HepG2 (cell line): Measurements from ENCODE around the gene FKBP14. TPM values are rescaled to one million over a fixed set of nuclear protein-coding genes. Genes with fewer than 3 reads are reported as not detected.

Experiments used
- ATAC-seq: fragments of 200-7000 bp; cut with Tn5 transposase; 3 replicates; pipeline ENCODE4 v1.9.1; 2020; ENCODE audit warnings: mild to moderate bottlenecking, moderate library complexity
- BruUV-seq: library from RNA; stranded (reverse); fragments of 400-500 nt; replicated peaks from 2 replicates; lab custom pipeline; 2021; lab: Mats Ljungman, UMichigan
- CTCF ChIA-PET: fragments of 300-600 bp; formaldehyde crosslinking; extraction: SDS; loops from one replicate; lab custom pipeline; 2021; ENCODE audit warnings: low total read pairs, inconsistent platforms, low intra/inter-chr PET ratio; lab: Yijun Ruan, JAX
- POLR2A ChIA-PET: fragments of 350-600 bp; sonication (Branson Sonifier 250); formaldehyde crosslinking; loops from one replicate; lab custom pipeline; 2020; ENCODE audit warnings: antibody characterized with exemption, inconsistent platforms; lab: Yijun Ruan, JAX
- DNase-seq: peaks from one replicate; pipeline ENCODE4 v3.0.0-alpha.2; 2015; ENCODE audit warnings: low spot score
- FAIRE-seq: peaks from 3 replicates; lab custom pipeline; 2011; peaks lifted over from hg19 to GRCh38; lab: Jason Lieb, UNC
- H2AFZ ChIP-seq: one replicate; pipeline ENCODE4 v1.6.1; 2011; ENCODE audit warnings: low read length, inconsistent platforms
- H3K27ac ChIP-seq: fragments of 300-600 bp; 3 replicates; pipeline ENCODE4 v1.8.0; 2011; ENCODE audit warnings: mixed run types, mild to moderate bottlenecking, mixed read lengths, low read length, inconsistent platforms; ENCODE audit not compliant: insufficient read depth; ENCODE audit errors: extremely low read length
- H3K27me3 ChIP-seq, 2 experiments: fragments of 200-600 bp in 1 of 2; 2 replicates in 1 of 2; 3 replicates in 1 of 2; pipeline versions ENCODE4 v1.6.0 to v1.8.0; 2011; ENCODE audit warnings: low read length in 2 of 2, mild to moderate bottlenecking in 2 of 2, moderate library complexity in 2 of 2, inconsistent platforms in 1 of 2; ENCODE audit not compliant: insufficient read depth in 2 of 2, control insufficient read depth in 1 of 2
- H3K36me3 ChIP-seq, 2 experiments: fragments of 200-600 bp in 1 of 2; replicated peaks in 1 of 2; 2 replicates in 1 of 2; 3 replicates in 1 of 2; pipeline versions ENCODE4 v1.5.1 to v1.8.0; 2011; ENCODE audit warnings: low read length in 2 of 2, inconsistent platforms in 1 of 2; ENCODE audit not compliant: insufficient read depth in 2 of 2, control insufficient read depth in 1 of 2
- H3K4me1 ChIP-seq: 2 replicates; pipeline ENCODE4 v1.5.1; 2012; ENCODE audit warnings: low read length, inconsistent platforms; ENCODE audit not compliant: insufficient read depth
- H3K4me2 ChIP-seq: 2 replicates; pipeline ENCODE4 v1.6.0; 2011; ENCODE audit warnings: low read depth, low read length, inconsistent platforms
- H3K4me3 ChIP-seq, 3 experiments: fragments of 200-600 bp in 1 of 3; sonication (generic), shearing (Covaris generic) in 1 of 3; replicated peaks in 1 of 3; 2 replicates each; pipeline ENCODE4 v1.5.1; 2011 to 2016; ENCODE audit warnings: low read length in 3 of 3, inconsistent platforms in 2 of 3, low read depth in 2 of 3, mild to moderate bottlenecking in 2 of 3, control low read depth in 1 of 3, mixed read lengths in 1 of 3; ENCODE audit not compliant: insufficient read depth in 1 of 3
- H3K79me2 ChIP-seq: one replicate; pipeline ENCODE4 v1.6.1; 2011; ENCODE audit warnings: low read length, inconsistent platforms; ENCODE audit not compliant: insufficient read depth
- H3K9ac ChIP-seq: 2 replicates; pipeline ENCODE4 v1.6.0; 2011; ENCODE audit warnings: mild to moderate bottlenecking, low read depth, low read length, inconsistent platforms; ENCODE audit not compliant: insufficient read depth
- H3K9me3 ChIP-seq: 2 replicates; pipeline ENCODE4 v1.5.1; 2012; ENCODE audit warnings: mild to moderate bottlenecking, low read length
- H4K20me1 ChIP-seq: 2 replicates; pipeline ENCODE4 v1.6.0; 2011; ENCODE audit warnings: inconsistent platforms, mild to moderate bottlenecking, low read length, moderate library complexity; ENCODE audit not compliant: insufficient read depth
- CENPX ChIP-seq: sonication (generic); formaldehyde crosslinking; IDR thresholded peaks from 2 replicates; pipeline ENCODE4 v1.9.0; 2021; ENCODE audit warnings: mild to moderate bottlenecking, missing genetic modification reagents, moderate library complexity
- GATA4 ChIP-seq: sonication (generic); IDR thresholded peaks from 2 replicates; pipeline ENCODE4 v1.6.1; 2016; ENCODE audit warnings: antibody characterized with exemption, low read depth, borderline replicate concordance
- HNF1A ChIP-seq, 2 experiments: sonication (generic) in 1 of 2; formaldehyde crosslinking in 1 of 2; IDR thresholded peaks; 2 replicates each; pipeline versions ENCODE4 v1.4.0 to v1.6.1; 2016 to 2020; ENCODE audit warnings: borderline replicate concordance in 1 of 2, low read depth in 1 of 2, mild to moderate bottlenecking in 1 of 2, missing genetic modification reagents in 1 of 2
- HNRNPH1 ChIP-seq: fragments of 200-400 bp; formaldehyde crosslinking; optimal IDR thresholded peaks from 2 replicates; pipeline ENCODE3; 2017; ENCODE audit warnings: mild to moderate bottlenecking, low read depth, low read length
- IRX3 ChIP-seq: sonication (generic); formaldehyde crosslinking; IDR thresholded peaks from 2 replicates; pipeline ENCODE4 v1.8.1; 2023; ENCODE audit warnings: mild to moderate bottlenecking, low read depth, missing genetic modification reagents, borderline replicate concordance
- KLF6 ChIP-seq: IDR thresholded peaks from 2 replicates; pipeline ENCODE4 v1.8.0; 2016; ENCODE audit warnings: missing biosample characterization, missing genetic modification reagents
- MAFF ChIP-seq: IDR thresholded peaks from 2 replicates; pipeline ENCODE4 v1.6.1; 2011; ENCODE audit warnings: low read depth, low read length, improper control_type of control experiment
- PHF20 ChIP-seq: sonication (generic); formaldehyde crosslinking; IDR thresholded peaks from 2 replicates; pipeline ENCODE4 v1.5.0; 2020; ENCODE audit warnings: mild to moderate bottlenecking, missing genetic modification reagents
- ZBTB34 ChIP-seq: sonication (generic); formaldehyde crosslinking; IDR thresholded peaks from 2 replicates; pipeline ENCODE4 v1.8.0; 2022; ENCODE audit warnings: mild to moderate bottlenecking, missing genetic modification reagents
- ZFP36L1 ChIP-seq: sonication (generic); formaldehyde crosslinking; IDR thresholded peaks from 2 replicates; pipeline ENCODE4 v1.8.0; 2022; ENCODE audit warnings: mild to moderate bottlenecking, missing genetic modification reagents, moderate library complexity
- ZNF792 ChIP-seq: IDR thresholded peaks from 2 replicates; pipeline ENCODE4 v1.6.1; 2016
- ZNF83 ChIP-seq: sonication (generic); formaldehyde crosslinking; IDR thresholded peaks from 2 replicates; pipeline ENCODE4 v1.4.0; 2020; ENCODE audit warnings: missing genetic modification reagents, mild to moderate bottlenecking, borderline replicate concordance
- ZSCAN29 ChIP-seq: sonication (generic); formaldehyde crosslinking; conservative IDR thresholded peaks from 2 replicates; pipeline ENCODE4 v1.4.0; 2020; ENCODE audit warnings: mild to moderate bottlenecking, missing genetic modification reagents
- WGBS: methylation state at CpG from one replicate; pipeline ENCODE4 v1.1.6; 2017; ENCODE audit warnings: low lambda C conversion rate; 5-methylcytosine and 5-hydroxymethylcytosine counted together
- in situ Hi-C: cut with HindIII; loops from 2 replicates; pipeline ENCODE4 v1.10.0; 2017; ENCODE audit warnings: low pct_unique_long_range_greater_than_20kb; ENCODE audit not compliant: extremely low pct_ligation_motif_present
- intact Hi-C: fragments of 100-400 bp; cut with micrococcal nuclease; formaldehyde crosslinking; loops from one replicate; pipeline ENCODE4 v1.10.0; 2022; ENCODE audit not compliant: unreplicated experiment
- polyA plus RNA-seq, 8 experiments: library from polyadenylated mRNA; depleted of rRNA in 3 of 8; stranded (reverse) in 7 of 8; unstranded in 1 of 8; fragments of >200 nt; fragmentation: Illumina TruSeq in 4 of 8; extraction: Trizol in 4 of 8; gene quantifications; 2 replicates each; pipeline versions ENCODE4 v1.2.1 to v1.2.3, GENCODE V29; 2011 to 2016; ENCODE audit warnings: low read depth in 4 of 8, missing spikeins in 1 of 8, mixed read lengths in 1 of 8; ENCODE audit not compliant: insufficient read depth in 1 of 8
- total RNA-seq, 5 experiments: library from RNA; depleted of rRNA; stranded (reverse); fragments of >200 nt; fragmentation: Illumina TruSeq; extraction: Trizol; gene quantifications; 2 replicates each; pipeline ENCODE4 v1.2.3, GENCODE V29; 2016; ENCODE audit warnings: low read depth in 1 of 5

The FKBP14 gene
- total and polyA plus RNA-seq, 2 of the 13 experiments (the other 11 are each of a cell fraction or from before 2014, with no cell fraction given) = 20.0 to 32.3 TPM

DNA sequence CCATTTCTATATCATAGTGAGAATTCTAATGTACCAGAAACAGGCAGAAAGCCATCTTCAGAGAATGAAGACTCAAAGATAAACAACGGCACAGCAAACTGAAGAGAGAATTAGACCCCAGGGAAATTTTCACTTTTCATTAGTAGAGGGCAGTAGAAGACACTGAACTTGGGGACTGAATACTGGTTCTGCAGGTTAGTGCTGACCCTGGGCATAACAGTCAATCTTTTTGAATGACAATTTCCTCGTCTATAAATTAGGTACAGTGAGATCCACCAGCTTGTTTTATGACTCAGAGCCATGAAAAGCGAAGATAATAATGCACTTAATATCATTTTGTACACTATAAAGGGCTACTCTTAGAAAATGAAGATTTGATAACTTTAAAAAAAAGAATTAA, 13.7 kb downstream of the FKBP14 start:
- Histone ChIP-seq H2AFZ (no peak overlapping the region), H3K36me3 (peaks cover 3 to 7% of the 10 kb centered on the region in 2 experiments; a peak in 2 of 5 replicates), H3K27ac (no peak overlapping the region), H3K27me3 (no peaks in the 10 kb centered on the region), H3K9ac (no peak overlapping the region), H3K79me2 (no peaks in the 10 kb centered on the region), H3K9me3 (no peaks in the 10 kb centered on the region), H3K4me1 (0 out of 2 replicates have a peak, but pooled peaks cover 5% of the 10 kb centered on the region), H4K20me1 (no peaks in the 10 kb centered on the region), H3K4me2 (no peak overlapping the region), H3K4me3 (no peak overlapping the region)
- no peak for TF ChIP-seq ZSCAN29
- no peak for TF ChIP-seq HNRNPH1
- no peak for TF ChIP-seq KLF6 (CRISPR knock-in tag)
- no peak for TF ChIP-seq GATA4
- TF ChIP-seq CENPX = no peak
- no peak for TF ChIP-seq HNF1A (IDR thresholded peaks at IDR 0.05; ENCODE audit: low read depth)
- TF ChIP-seq HNF1A (CRISPR knock-in tag; IDR thresholded peaks at IDR 0.05; ENCODE audit: borderline replicate concordance) = no peak
- no peak for TF ChIP-seq ZNF792 (CRISPR knock-in tag)
- TF ChIP-seq ZFP36L1 (CRISPR knock-in tag) = no peak
- no peak for TF ChIP-seq IRX3
- no peak for TF ChIP-seq MAFF
- TF ChIP-seq PHF20 = no peak
- no peak for TF ChIP-seq ZBTB34
- TF ChIP-seq ZNF83 (CRISPR knock-in tag) = no peak
- DNase-seq (no peak), ATAC-seq (no peak), FAIRE-seq (no peak)
- in situ Hi-C loops = no loop called here
- WGBS = 96% methylated on average over 3 of the region's 3 CpGs
- intact Hi-C loops = no loop called here
- CTCF ChIA-PET = no interaction called here
- no TSS peak for BruUV-seq
- POLR2A ChIA-PET = no interaction called here
